ENCODE results near the gene PRKCSH. TPM values are rescaled to one million over a fixed set of nuclear protein-coding genes. Genes with fewer than 3 reads are reported as not detected.
"Not testable (repeated sequence)": the region's sequence is repeated elsewhere in the genome, so short reads cannot be mapped to it uniquely, and the experiment has no call there.

The PRKCSH gene
- polyA plus RNA-seq, 1 experiment, result 348 TPM

DNA sequence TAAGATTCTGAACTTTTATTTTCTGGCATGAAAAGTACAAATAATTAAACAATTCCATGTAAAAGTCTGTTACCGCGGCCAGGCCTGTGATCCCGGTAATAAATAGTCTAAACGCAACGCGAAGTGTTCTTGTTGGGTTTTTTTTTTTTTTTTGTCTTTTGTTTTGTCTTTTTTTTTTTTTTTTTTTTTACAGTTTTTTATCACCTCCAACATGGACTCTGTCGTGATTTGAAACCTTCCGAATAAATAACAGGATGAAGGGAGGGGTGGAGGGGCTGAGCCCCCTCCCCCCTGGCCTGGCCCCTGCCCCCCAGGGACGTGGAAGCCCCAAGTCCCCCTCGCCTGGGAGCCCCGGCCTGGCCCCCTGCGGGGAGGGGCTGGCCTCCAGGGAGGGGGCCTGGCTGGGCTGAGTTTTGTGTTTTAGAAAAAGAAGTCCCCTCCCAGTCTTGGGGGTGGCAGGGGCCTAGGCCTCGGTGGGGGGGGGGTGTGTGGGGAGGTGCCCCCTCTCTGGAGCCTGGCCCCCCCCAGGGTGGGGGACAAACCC is 16.0 kb downstream of the PRKCSH start:
- no peak for DNase-seq (ENCODE audit: low read depth)
- no peaks in the 10 kb centered on the region for H3K27me3 ChIP-seq (ENCODE audit: control insufficient read depth, insufficient read depth, low read length)
- H3K4me3 ChIP-seq (ENCODE audit: low read depth, low read length), result no peak overlapping the region
- ChIA-PET CTCF (interaction anchor here (1.2 to 1.4 kb wide), 2 partner anchors 16 to 31 kb away, joined by 3 to 5 read pairs; no protein-coding TSS in a partner anchor), POLR2A (no interaction called here)
- peaks cover 19% of the 10 kb centered on the region for H3K36me3 ChIP-seq (ENCODE audit: control insufficient read depth, insufficient read depth, low read length)
- TF ChIP-seq, protein P1, sequence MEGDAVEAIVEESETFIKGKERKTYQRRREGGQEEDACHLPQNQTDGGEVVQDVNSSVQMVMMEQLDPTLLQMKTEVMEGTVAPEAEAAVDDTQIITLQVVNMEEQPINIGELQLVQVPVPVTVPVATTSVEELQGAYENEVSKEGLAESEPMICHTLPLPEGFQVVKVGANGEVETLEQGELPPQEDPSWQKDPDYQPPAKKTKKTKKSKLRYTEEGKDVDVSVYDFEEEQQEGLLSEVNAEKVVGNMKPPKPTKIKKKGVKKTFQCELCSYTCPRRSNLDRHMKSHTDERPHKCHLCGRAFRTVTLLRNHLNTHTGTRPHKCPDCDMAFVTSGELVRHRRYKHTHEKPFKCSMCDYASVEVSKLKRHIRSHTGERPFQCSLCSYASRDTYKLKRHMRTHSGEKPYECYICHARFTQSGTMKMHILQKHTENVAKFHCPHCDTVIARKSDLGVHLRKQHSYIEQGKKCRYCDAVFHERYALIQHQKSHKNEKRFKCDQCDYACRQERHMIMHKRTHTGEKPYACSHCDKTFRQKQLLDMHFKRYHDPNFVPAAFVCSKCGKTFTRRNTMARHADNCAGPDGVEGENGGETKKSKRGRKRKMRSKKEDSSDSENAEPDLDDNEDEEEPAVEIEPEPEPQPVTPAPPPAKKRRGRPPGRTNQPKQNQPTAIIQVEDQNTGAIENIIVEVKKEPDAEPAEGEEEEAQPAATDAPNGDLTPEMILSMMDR (IDR thresholded peaks at IDR 0.05; ENCODE audit: insufficient read depth, low read depth, low read length), result no peak

DNA sequence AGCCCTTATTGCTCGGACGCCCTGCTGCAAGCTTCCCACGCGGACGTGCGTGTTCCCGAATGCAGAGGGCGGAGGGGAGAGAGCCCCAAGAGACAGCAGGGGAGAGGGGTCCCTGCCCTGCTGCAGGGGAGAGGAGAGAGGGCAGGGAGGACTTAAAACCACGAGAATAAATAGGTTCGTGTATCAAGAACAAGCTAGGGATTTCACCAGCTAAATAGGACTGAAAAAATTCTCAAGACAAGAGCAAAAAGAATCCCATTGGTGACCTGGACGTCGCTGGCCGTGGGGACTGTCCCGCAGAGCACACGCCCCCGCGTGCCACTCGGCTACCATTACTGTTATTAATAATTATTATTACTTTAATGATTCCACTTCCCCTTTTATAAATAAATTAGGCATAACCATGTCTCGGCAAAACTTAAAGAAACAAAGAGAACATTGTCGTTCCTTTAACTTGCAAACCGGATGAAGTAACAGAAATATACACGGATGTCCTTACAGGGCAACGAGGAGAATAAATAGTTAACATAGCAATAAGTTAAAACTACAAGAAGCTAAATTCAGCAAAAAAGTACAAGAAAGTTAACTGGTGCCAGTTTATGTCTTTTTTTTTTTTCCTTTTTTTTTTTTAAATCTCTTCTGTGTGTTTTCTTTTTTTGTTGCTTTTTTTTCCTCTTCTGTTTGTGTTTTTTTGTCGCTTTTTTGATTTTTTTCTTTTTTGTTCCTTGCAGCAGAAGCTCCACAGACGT is 16.6 kb downstream of the PRKCSH start:
- ChIA-PET CTCF (interaction anchor here (0.6 to 1.4 kb wide), 5 partner anchors 16 to 158 kb away, joined by 3 to 5 read pairs (median 3); partner anchors contain the start of gene PRKCSH), POLR2A (no interaction called here)
- Histone ChIP-seq H3K4me3 (ENCODE audit: low read depth, low read length) (no peak overlapping the region), H3K27me3 (ENCODE audit: control insufficient read depth, insufficient read depth, low read length) (no peaks in the 10 kb centered on the region), H3K36me3 (ENCODE audit: control insufficient read depth, insufficient read depth, low read length) (peaks cover 17% of the 10 kb centered on the region)
- no peak for DNase-seq (ENCODE audit: low read depth)
- TF ChIP-seq, protein P1 (IDR thresholded peaks at IDR 0.05; ENCODE audit: insufficient read depth, low read depth, low read length), result no peak

DNA sequence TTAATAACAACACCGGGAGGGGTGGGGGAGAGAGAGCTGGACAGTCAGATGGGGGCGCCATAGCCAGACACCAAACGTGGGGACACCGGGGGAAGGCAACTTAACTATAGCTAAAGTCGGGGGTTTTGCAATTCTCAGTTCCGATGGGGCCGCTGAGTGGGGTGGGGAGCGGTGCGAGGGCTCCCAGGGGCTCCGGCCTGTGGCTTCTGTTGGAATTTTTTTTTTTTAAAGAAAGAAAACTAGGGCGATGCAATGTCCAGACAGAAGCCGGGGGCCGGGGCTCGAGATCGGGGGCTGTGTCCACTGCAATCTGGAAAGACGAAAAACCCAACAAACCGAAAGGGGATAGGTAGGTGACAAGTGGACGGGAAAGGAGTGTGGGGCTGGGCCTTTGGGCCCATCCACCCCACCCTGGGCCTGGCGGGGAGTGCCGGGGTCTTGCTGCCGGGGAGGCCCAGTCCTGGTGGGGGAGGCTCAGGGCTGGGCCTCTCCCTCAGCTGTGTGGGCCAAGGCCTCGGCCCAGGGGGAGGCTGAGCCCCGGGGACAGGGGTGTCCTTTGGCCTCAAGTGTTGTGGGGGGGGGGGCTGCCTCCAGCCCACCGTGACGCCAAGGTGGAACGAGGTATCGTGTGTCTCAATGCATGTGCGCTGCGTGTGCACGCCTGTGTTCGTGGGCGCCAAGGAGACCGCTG is 17.3 kb downstream of the PRKCSH start:
- TF ChIP-seq, protein P1 (IDR thresholded peaks at IDR 0.05; ENCODE audit: insufficient read depth, low read depth, low read length), result 0 out of 2 replicates have a peak, but pooled peaks have one; percentile 14
- Histone ChIP-seq H3K36me3 (ENCODE audit: control insufficient read depth, insufficient read depth, low read length) (peaks cover 10% of the 10 kb centered on the region), H3K27me3 (ENCODE audit: control insufficient read depth, insufficient read depth, low read length) (no peaks in the 10 kb centered on the region), H3K4me3 (ENCODE audit: low read depth, low read length) (no peak overlapping the region)
- DNase-seq (ENCODE audit: low read depth), result no peak
- CTCF ChIA-PET, result interaction anchor here (0.6 to 1.4 kb wide), 5 partner anchors 15 to 159 kb away, joined by 3 to 5 read pairs (median 3); partner anchors contain the start of gene PRKCSH
- POLR2A ChIA-PET, result no interaction called here

DNA sequence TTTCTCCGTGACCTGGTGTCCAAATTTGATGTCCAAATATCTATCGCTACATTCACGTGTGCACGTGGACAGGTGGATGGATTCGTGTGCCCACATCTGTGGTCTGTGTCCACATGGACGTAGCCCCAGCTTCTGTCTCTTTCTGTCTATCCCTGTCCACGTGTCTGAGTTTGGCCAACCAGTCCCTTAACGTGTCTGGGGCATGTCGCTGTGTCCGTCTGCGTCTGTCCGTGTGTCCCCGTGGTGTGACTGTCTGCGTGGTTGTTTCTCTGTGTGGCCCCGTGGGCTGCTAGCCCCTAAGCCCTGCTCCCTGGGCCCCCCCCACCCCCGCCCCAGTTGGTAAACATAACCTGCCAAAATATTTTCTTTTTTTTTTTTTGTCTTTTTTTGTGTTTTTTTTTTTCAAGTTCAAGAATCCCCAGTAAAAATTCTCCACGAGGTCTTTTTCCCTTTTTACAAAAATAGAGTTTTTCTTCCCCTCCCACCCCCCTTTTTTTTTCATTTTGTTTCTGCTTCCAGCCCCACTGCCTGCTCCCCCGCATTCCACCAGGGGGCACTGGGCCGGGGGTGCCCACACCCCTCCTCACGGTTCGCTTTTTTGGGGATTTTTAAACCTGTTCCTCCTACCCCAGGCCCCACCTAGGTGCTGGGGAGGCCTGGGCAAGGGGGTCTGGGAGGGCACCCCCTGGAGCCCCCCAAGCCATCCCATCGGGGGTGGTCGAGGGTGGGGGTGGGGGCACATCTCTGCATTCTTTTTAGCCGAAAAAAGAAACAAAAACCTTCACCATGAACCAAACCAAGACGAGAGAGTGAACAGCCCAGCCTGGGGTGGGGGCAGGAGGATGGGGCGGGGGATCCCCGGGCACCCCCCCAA is 18.3 kb downstream of the PRKCSH start:
- no peak overlapping the region for H3K4me3 ChIP-seq (ENCODE audit: low read depth, low read length)
- ChIA-PET CTCF (no interaction called here), POLR2A (no interaction called here)
- H3K36me3 ChIP-seq (ENCODE audit: control insufficient read depth, insufficient read depth, low read length), result peaks cover 5% of the 10 kb centered on the region
- TF ChIP-seq, protein P1 (IDR thresholded peaks at IDR 0.05; ENCODE audit: insufficient read depth, low read depth, low read length), result peak; percentile 46
- DNase-seq (ENCODE audit: low read depth), result no peak
- no peaks in the 10 kb centered on the region for H3K27me3 ChIP-seq (ENCODE audit: control insufficient read depth, insufficient read depth, low read length)

DNA sequence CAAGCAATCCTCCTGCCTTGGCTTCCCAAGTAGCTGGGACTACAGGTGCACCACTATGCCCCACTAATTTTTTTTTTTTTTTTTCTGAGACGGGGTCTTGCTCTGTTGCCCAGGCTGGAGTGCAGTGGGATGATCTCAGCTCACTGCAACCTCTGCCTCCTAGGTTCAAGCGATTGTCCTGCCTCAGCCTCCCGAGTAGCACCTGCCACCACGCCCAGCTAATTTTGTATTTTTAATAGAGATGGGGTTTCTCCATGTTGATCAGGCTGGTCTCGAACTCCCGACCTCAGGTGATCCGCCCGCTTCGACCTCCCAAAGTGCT is 19.8 kb downstream of the PRKCSH start:
- DNase-seq (ENCODE audit: low read depth); H3K27me3 ChIP-seq (ENCODE audit: control insufficient read depth, insufficient read depth, low read length); H3K4me3 ChIP-seq (ENCODE audit: low read depth, low read length); POLR2A ChIA-PET; H3K36me3 ChIP-seq (ENCODE audit: control insufficient read depth, insufficient read depth, low read length): not testable (repeated sequence)
- CTCF ChIA-PET, result interaction anchor here (1.0 to 1.1 kb wide), 2 partner anchors 9 to 27 kb away, joined by 3 read pairs; no protein-coding TSS in a partner anchor

Data from BJ (cell line).